IgD-negative memory B cell (primary cell): Measurements from ENCODE around the gene BCL6B. TPM values are rescaled to one million over a fixed set of nuclear protein-coding genes. Genes with fewer than 3 reads are reported as not detected.
A peak's percentile ranks its signal among the peaks of the same experiment; 100 is the strongest.
"Not testable (repeated sequence)": the region's sequence is repeated elsewhere in the genome, so short reads cannot be mapped to it uniquely, and the experiment has no call there.

ENCODE experiments used
- H3K27ac Mint-ChIP-seq, 3 donors: one replicate each; pipeline ENCODE4 v1.8.0; 2020 to 2022; ENCODE audit warnings: mild to moderate bottlenecking in 3 of 3, mixed read lengths in 3 of 3, moderate library complexity in 1 of 3
- H3K27me3 Mint-ChIP-seq: one replicate; pipeline ENCODE4 v1.8.0; 2021; ENCODE audit warnings: mixed read lengths
- H3K36me3 Mint-ChIP-seq: one replicate; pipeline ENCODE4 v1.8.0; 2020; ENCODE audit warnings: mild to moderate bottlenecking, mixed read lengths
- H3K4me1 Mint-ChIP-seq, 3 donors: one replicate each; pipeline ENCODE4 v1.8.0; 2020 to 2022; ENCODE audit warnings: mixed read lengths in 3 of 3, mild to moderate bottlenecking in 1 of 3
- H3K4me3 Mint-ChIP-seq, 4 donors: one replicate each; pipeline ENCODE4 v1.8.0; 2020 to 2022; ENCODE audit warnings: mild to moderate bottlenecking in 4 of 4, mixed read lengths in 4 of 4, moderate library complexity in 3 of 4
- H3K9me3 Mint-ChIP-seq, 3 donors: one replicate each; pipeline ENCODE4 v1.8.0; 2020 to 2021; ENCODE audit warnings: mixed read lengths in 3 of 3, mild to moderate bottlenecking in 1 of 3
- polyA plus RNA-seq: library from polyadenylated mRNA; unstranded; fragments of 300-500 nt; fragmentation: Illumina TruSeq; gene quantifications from one replicate; pipeline ENCODE4 v1.2.3, GENCODE V29; 2021

The BCL6B gene, protein sequence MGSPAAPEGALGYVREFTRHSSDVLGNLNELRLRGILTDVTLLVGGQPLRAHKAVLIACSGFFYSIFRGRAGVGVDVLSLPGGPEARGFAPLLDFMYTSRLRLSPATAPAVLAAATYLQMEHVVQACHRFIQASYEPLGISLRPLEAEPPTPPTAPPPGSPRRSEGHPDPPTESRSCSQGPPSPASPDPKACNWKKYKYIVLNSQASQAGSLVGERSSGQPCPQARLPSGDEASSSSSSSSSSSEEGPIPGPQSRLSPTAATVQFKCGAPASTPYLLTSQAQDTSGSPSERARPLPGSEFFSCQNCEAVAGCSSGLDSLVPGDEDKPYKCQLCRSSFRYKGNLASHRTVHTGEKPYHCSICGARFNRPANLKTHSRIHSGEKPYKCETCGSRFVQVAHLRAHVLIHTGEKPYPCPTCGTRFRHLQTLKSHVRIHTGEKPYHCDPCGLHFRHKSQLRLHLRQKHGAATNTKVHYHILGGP
- polyA plus RNA-seq: 0.33 TPM

DNA sequence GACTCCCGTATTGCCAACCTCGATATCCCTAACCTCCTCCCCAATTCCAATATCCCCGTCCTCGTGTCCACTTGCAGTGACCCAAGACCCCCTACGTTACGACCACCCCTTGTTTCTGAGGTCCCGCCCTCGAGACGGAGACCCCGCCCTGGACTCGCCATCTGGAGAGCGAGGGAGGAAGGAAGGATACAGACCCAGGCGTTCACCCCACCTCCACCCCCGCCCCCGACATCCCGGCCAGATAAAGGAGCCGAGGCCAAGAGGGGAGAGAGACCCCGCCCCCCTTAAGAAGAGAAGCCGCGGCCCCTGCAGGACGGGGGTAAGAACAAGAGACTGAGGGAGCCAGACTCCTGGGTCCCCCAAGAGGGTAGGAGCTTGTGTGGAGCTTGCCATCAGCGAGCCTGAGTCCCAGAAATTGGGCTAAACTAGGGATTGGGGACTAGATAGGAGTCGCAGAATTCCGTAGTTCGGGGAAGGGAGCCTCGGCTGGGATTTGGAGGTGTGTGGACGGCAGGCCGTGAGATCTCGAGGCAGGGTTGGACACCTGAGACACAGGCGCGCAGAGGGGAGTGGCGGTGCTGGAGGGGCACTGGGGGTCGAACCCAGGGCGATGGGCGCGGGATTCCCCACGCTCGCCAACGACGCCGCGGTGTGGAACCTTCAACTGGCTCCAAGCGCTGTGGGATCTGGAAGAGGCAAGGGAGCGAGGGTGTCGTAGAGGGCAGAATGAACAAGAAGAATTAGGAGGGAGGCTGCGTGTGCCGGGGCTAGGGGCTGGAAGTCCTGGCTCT is at the start of gene BCL6B:
Gene BCL6B (plus strand): TSS at position 270 of the 791 bp plus-strand sequence. CDS start 622 bp downstream, outside the sequence.
- Mint-ChIP-seq H3K27me3 (no peaks in the 10 kb centered on the region), H3K36me3 (peaks cover 2% of the 10 kb centered on the region), H3K4me1 (peaks cover 19 to 22% (median 21%) of the 10 kb centered on the region in 3 donors), H3K4me3 (peak within 1 kb of the TSS; percentile 66 to 90 (median 78)), H3K27ac (peak within 1 kb of the TSS; percentile 91 to 95 (median 95)), H3K9me3 (no peaks in the 10 kb centered on the region)

DNA sequence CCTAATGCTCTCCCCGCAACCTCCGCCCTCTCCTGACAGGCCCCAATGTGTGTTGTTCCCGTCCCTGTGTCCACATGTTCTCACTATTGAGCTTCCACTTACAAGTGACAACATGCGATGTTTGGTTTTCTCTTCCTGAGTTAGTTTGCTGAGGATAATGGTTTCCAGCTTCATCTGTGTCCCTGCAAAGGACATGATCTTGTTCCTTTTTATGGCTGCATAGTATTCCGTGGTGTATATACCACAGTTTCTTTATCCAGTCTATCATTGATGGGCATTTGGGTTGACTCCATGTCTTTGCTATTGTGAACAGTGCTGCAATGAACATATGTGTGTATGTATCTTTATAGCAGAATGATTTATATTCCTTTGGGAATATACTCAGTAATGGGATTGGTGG is 43.4 kb upstream of the BCL6B start:
- not testable (repeated sequence) for H3K36me3 Mint-ChIP-seq, H3K4me3 Mint-ChIP-seq, H3K4me1 Mint-ChIP-seq, H3K9me3 Mint-ChIP-seq, H3K27me3 Mint-ChIP-seq, H3K27ac Mint-ChIP-seq

DNA sequence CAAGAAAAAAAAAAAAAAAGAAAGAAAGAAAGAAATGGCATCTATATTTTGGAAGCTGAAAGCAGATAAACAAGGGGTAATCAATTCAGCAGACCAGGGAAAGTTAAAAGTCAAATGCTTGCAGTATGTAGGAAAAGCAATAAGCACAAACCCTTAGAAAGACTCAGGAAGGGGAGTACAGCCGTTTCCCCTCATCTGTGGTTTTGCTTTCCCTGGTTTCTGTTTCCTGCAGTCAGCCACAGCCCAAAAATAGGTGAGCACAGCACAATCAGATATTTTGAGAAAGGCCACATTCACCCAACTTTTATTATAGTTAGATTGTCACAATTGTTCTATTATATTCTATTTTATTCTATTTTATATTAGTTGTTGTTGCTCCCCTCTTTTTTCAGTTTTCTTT is 41.4 kb upstream of the BCL6B start:
- Mint-ChIP-seq H3K4me1 (peaks cover 0 to 7% (median 3%) of the 10 kb centered on the region in 3 donors), H3K36me3 (peaks cover 7% of the 10 kb centered on the region), H3K27me3 (peaks cover 5% of the 10 kb centered on the region), H3K4me3 (peak overlapping the region in 1 of 4 donors; percentile 13), H3K27ac (no peak overlapping the region), H3K9me3 (peaks cover 0 to 5% (median 3%) of the 10 kb centered on the region in 3 donors)

DNA sequence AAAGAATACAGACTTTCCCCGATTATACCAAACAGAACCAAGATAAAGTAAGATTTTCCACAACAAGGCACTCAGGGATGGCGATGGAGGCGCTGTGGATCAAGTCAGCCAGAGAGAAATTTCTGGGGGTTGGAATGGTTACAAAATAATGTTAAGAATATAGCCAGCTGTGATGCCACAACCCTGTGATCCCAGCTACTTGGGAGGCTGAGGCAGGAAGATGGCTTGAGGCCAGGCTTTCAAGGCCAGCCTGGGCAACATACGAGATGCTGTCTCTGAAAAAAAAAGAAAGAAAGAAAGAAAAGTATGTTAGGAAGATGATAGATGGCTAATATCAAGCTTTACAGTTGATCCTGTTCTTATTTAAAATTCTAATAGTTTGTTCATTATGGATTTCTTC is 37.6 kb upstream of the BCL6B start:
- H3K27ac Mint-ChIP-seq: no peak overlapping the region

GRCh38 chr17:6986676-6987075 is 36.2 kb upstream of the BCL6B start:
- H3K36me3 Mint-ChIP-seq: peaks cover 3% of the 10 kb centered on the region
- no peaks in the 10 kb centered on the region for H3K9me3 Mint-ChIP-seq
- peaks cover 0 to 4% (median 0%) of the 10 kb centered on the region in 3 donors for H3K4me1 Mint-ChIP-seq
- H3K27ac Mint-ChIP-seq: no peak overlapping the region
- no peak overlapping the region for H3K4me3 Mint-ChIP-seq
- H3K27me3 Mint-ChIP-seq: no peaks in the 10 kb centered on the region

More for the DNA sequence above, 37.6 kb upstream of the BCL6B start:
- H3K36me3 Mint-ChIP-seq: peaks cover 6% of the 10 kb centered on the region
- no peaks in the 10 kb centered on the region for H3K27me3 Mint-ChIP-seq
- no peaks in the 10 kb centered on the region for H3K9me3 Mint-ChIP-seq
- no peak overlapping the region for H3K4me3 Mint-ChIP-seq
- peaks cover 0 to 7% (median 3%) of the 10 kb centered on the region in 3 donors for H3K4me1 Mint-ChIP-seq

GRCh38 chr17:6989779-6990178 is 33.1 kb upstream of the BCL6B start:
- Mint-ChIP-seq H3K9me3 (no peaks in the 10 kb centered on the region), H3K36me3 (peaks cover 3% of the 10 kb centered on the region), H3K27me3 (no peaks in the 10 kb centered on the region), H3K27ac (no peak overlapping the region), H3K4me3 (no peak overlapping the region), H3K4me1 (peaks cover 0 to 4% (median 0%) of the 10 kb centered on the region in 3 donors)

- not testable (repeated sequence) for H3K27ac Mint-ChIP-seq, H3K36me3 Mint-ChIP-seq, H3K4me3 Mint-ChIP-seq, H3K9me3 Mint-ChIP-seq, H3K27me3 Mint-ChIP-seq, H3K4me1 Mint-ChIP-seq
Observed at GRCh38 chr17:6993613-6994056, 29.2 kb upstream of the BCL6B start.

DNA sequence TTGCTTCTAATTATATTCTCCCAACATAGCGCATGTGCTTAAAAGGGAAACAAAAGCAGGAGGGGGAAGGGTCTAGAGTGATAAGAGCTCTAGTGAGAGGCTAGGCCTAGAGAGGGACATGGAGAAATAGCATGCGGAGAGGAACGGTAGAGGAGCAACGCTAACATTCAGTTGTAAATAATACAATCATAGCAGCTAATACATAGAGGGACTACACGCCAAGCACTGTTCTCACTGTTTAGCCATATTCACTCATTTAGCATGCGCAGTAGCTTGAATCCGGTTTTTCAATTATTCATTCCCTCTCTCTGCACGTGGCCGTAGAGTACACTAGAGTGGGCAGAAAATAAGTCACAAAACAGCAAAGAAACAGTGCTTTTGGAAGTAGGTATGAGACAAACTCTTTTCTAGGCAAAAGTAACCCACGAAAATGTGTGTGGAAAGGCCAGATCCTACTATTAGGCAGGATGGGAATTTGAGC is 28.7 kb upstream of the BCL6B start:
- Mint-ChIP-seq H3K4me1 (no peaks in the 10 kb centered on the region), H3K27ac (no peak overlapping the region), H3K9me3 (no peaks in the 10 kb centered on the region), H3K4me3 (no peak overlapping the region), H3K36me3 (peaks cover 7% of the 10 kb centered on the region), H3K27me3 (no peaks in the 10 kb centered on the region)

DNA sequence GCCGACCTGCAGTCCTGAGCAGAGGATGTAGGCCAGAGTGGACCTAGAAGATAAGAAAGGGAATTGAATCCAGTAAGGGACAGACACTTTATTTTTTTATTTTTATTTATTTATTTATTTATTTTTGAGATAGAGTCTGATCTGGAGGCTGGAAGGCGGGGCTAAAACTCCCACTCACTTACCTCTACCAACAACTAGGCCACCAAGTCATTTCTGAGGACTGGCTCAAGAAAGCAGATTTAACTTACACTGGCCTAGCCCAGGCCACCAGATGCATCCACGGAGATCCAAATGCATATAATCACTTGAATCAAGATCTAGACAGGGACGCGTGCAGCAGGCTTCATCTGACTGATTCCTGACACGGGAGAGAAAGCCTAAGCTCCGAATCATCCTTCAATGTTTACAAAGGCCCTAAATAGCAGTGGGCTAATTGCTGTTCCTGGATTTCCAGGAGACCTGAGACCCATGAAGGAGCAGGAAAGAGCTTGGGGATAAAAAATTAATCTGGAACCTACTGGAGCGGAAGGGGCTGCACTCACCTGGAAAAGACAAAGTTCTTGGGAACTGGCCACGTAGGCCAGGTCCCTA is 28.1 kb upstream of the BCL6B start:
- H3K27me3 Mint-ChIP-seq: no peaks in the 10 kb centered on the region
- H3K4me3 Mint-ChIP-seq: no peak overlapping the region
- no peaks in the 10 kb centered on the region for H3K9me3 Mint-ChIP-seq
- no peak overlapping the region for H3K27ac Mint-ChIP-seq
- H3K36me3 Mint-ChIP-seq: peaks cover 7% of the 10 kb centered on the region
- H3K4me1 Mint-ChIP-seq: peaks cover 0 to 3% (median 0%) of the 10 kb centered on the region in 3 donors

DNA sequence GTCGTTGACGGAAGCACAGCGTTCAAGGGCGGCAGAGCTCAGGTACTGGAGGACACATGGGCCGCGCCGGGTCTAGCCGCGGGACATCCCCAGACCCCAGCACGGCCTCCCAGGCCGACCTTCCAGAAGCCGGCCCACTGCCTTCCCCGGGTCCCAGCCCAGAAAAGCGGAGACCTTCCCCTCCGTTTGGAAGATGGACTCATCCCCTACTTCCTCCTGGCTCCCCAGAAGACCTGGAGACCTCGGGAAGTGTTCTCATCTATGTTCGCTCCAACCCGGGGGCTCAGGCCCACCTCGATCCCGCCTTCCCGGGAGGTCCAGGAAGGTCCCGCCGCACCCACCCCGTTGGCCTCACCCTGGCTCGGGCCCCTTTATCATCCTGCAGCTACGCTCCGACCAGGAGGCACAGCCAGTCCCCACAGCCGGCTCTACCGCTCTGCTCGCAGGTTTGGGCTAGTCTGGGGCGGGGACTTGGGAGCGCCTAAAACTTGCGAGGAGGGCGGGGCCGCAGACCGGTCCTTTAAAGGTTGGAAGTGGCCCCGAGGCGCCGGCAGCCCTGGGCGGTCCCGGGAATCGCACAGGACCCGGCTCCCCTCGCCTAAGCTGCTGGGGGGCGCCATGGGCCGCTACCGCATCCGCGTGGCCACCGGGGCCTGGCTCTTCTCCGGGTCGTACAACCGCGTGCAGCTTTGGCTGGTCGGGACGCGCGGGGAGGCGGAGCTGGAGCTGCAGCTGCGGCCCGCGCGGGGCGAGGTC is 27.2 kb upstream of the BCL6B start, which contains the start of gene ALOX12:
Gene ALOX12 (plus strand): TSS at position 550 of the 756 bp plus-strand sequence. CDS start 69 bp downstream, at position 619.
- no peak within 1 kb of the TSS for H3K27ac Mint-ChIP-seq

DNA sequence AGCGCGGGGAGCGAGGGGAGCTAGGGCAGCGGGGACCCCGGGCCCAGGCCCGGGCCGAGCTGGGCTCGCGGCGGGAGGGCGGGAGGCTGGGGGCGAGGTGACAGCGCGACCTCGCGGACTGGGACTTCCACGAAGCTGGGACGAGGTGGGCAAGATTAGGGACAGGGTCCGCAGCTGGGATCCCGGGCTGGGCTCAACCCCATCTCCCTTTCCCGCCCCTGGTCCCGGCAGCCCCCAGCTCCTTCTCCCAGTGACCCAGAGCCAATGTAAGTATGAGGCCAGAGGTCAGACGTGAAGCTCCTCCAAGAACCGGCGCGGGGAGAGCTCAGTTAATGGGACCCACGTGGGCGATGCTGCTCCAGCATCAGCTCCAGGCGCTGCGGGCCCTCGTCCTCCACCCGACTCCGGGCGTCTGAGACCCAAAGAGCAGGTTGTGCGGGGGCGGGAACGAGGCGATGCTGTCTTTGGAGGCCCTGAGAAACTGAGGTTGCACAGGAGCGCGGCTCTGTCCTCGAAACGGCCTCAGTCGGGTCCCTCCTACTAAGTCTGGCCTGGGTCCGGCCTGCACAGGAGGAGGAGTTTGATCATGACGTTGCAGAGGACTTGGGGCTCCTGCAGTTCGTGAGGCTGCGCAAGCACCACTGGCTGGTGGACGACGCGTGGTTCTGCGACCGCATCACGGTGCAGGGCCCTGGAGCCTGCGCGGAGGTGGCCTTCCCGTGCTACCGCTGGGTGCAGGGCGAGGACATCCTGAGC is 26.4 kb upstream of the BCL6B start:
- no peak overlapping the region for H3K27ac Mint-ChIP-seq
- peaks cover 0 to 3% (median 1%) of the 10 kb centered on the region in 3 donors for H3K4me1 Mint-ChIP-seq
- H3K9me3 Mint-ChIP-seq: no peaks in the 10 kb centered on the region
- no peaks in the 10 kb centered on the region for H3K27me3 Mint-ChIP-seq
- no peak overlapping the region for H3K4me3 Mint-ChIP-seq
- peaks cover 7% of the 10 kb centered on the region for H3K36me3 Mint-ChIP-seq

More for the DNA sequence above, 27.2 kb upstream of the BCL6B start, which contains the start of gene ALOX12:
- no peaks in the 10 kb centered on the region for H3K27me3 Mint-ChIP-seq
- H3K36me3 Mint-ChIP-seq: peaks cover 7% of the 10 kb centered on the region
- peaks cover 0 to 3% (median 0%) of the 10 kb centered on the region in 3 donors for H3K4me1 Mint-ChIP-seq
- no peaks in the 10 kb centered on the region for H3K9me3 Mint-ChIP-seq
- no peak within 1 kb of the TSS for H3K4me3 Mint-ChIP-seq

DNA sequence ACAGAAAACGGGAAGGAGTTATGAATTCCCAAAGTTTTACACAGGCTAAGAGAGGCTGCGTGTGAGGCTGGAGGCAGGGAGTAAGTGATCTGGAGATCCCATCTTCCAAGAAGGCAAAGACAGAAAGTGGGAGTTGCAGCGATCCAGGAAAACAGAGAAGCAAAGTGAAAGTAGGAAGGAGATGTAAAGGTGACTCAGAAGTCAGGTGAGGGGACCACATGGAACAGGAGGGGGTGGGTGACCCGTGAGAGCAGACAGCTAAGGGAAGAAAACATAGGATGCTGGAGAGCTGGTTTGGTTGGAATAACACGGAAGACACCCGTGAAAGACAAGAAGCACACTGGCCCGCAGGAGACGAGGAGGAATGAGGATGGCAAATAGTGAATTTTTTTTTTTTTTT is 25.7 kb upstream of the BCL6B start:
- Mint-ChIP-seq H3K4me1 (peaks cover 1 to 4% (median 3%) of the 10 kb centered on the region in 3 donors), H3K36me3 (peaks cover 7% of the 10 kb centered on the region), H3K27me3 (no peaks in the 10 kb centered on the region), H3K27ac (no peak overlapping the region), H3K9me3 (no peaks in the 10 kb centered on the region), H3K4me3 (no peak overlapping the region)

DNA sequence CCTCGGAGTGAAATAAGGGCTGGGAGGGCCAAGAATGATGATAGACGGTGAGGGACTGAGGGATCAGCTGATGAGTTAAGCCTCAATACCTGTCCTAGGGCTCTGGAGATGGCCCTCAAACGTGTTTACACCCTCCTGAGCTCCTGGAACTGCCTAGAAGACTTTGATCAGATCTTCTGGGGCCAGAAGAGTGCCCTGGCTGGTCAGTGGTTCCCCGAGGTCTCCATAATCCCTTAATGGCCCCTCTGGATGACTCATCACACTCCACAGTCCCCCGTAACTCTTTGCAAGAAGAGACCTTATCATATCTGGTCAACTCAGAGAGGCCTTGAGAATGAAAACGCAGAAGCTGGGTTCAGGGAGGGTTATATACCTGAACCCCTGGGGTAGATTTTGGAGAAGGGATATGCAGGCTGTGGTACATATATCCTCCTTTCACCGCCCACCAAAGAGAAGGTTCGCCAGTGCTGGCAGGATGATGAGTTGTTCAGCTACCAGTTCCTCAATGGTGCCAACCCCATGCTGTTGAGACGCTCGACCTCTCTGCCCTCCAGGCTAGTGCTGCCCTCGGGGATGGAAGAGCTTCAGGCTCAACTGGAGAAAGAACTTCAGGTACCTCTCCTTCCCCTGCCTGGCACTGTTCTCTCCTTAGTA is 23.9 kb upstream of the BCL6B start:
- H3K4me1 Mint-ChIP-seq: peaks cover 3 to 4% (median 3%) of the 10 kb centered on the region in 3 donors
- no peaks in the 10 kb centered on the region for H3K27me3 Mint-ChIP-seq
- peaks cover 7% of the 10 kb centered on the region for H3K36me3 Mint-ChIP-seq
- H3K9me3 Mint-ChIP-seq: no peaks in the 10 kb centered on the region
- H3K4me3 Mint-ChIP-seq: no peak overlapping the region
- no peak overlapping the region for H3K27ac Mint-ChIP-seq
